ENCODE results near the gene SEC22A.

GRCh38 chr3:123300056-123300455 lies 98.3 kb downstream of the SEC22A start:
- TF ChIP-seq CTCF (IDR thresholded peaks at IDR 0.05) (no peak), POLR2A (IDR thresholded peaks at IDR 0.05) (no peak)
